Measurements from ENCODE around the gene PGS1.
"Not testable (repeated sequence)": the region's sequence is repeated elsewhere in the genome, so short reads cannot be mapped to it uniquely, and the experiment has no call there.

The PGS1 gene

GRCh38 chr17:78378225-78379130 is at the start of gene PGS1:
Gene PGS1, plus strand, starts transcription at chr17:78378649. Its CDS starts 17 bp downstream, at chr17:78378666.
- no peak for DNase-seq (ENCODE audit: low read depth, low spot score)
- no peak for TF ChIP-seq CTCF (IDR thresholded peaks at IDR 0.05; ENCODE audit: insufficient read depth, low read length, missing control alignments)
- ChIA-PET POLR2A (interaction anchor here (1.1 to 1.2 kb wide), 2 partner anchors 12 to 18 kb away, joined by 3 read pairs; partner anchors contain the start of gene SOCS3), CTCF (interaction anchor here (1.0 to 9.3 kb wide), 4 partner anchors 10 to 44 kb away, joined by 3 to 120 read pairs (median 5); no protein-coding TSS in a partner anchor)
- H3K4me3 ChIP-seq (ENCODE audit: low read depth, low read length): peak within 1 kb of the TSS; percentile 81

- H3K4me3 ChIP-seq (ENCODE audit: low read depth, low read length): no peak overlapping the region
- ChIA-PET POLR2A (interaction anchor here (0.7 to 2.5 kb wide), 3 partner anchors 11 to 30 kb away, joined by 3 to 9 read pairs (median 3); partner anchors contain the start of gene SOCS3), CTCF (interaction anchor here (0.9 to 1.7 kb wide), 5 partner anchors 11 to 40 kb away, joined by 3 to 4 read pairs (median 3); no protein-coding TSS in a partner anchor)
- no peak for DNase-seq (ENCODE audit: low read depth, low spot score)
- TF ChIP-seq CTCF (IDR thresholded peaks at IDR 0.05; ENCODE audit: insufficient read depth, low read length, missing control alignments): no peak
Observed at GRCh38 chr17:78329263-78330059, 49.0 kb upstream of the PGS1 start.

GRCh38 chr17:78330570-78331224 is 47.8 kb upstream of the PGS1 start:
- TF ChIP-seq CTCF (IDR thresholded peaks at IDR 0.05; ENCODE audit: insufficient read depth, low read length, missing control alignments): no peak
- POLR2A ChIA-PET: interaction anchor here (0.5 to 2.5 kb wide), 3 partner anchors 14 to 109 kb away, joined by 3 to 9 read pairs (median 4); partner anchors contain the start of gene SOCS3
- no peak overlapping the region for H3K4me3 ChIP-seq (ENCODE audit: low read depth, low read length)
- CTCF ChIA-PET: interaction anchor here (1.3 kb wide), 1 partner anchor 14 kb away, joined by 3 read pairs; no protein-coding TSS in a partner anchor
- DNase-seq (ENCODE audit: low read depth, low spot score): no peak

- H3K4me3 ChIP-seq (ENCODE audit: low read depth, low read length); DNase-seq (ENCODE audit: low read depth, low spot score); CTCF ChIA-PET: not testable (repeated sequence)
- POLR2A ChIA-PET: interaction anchor here (0.6 kb wide), 1 partner anchor 14 kb away, joined by 3 read pairs; no protein-coding TSS in a partner anchor
Observed at GRCh38 chr17:78331355-78331754, 47.1 kb upstream of the PGS1 start.

GRCh38 chr17:78332991-78333390 is 45.5 kb upstream of the PGS1 start:
- TF ChIP-seq CTCF (IDR thresholded peaks at IDR 0.05; ENCODE audit: insufficient read depth, low read length, missing control alignments): no peak
- no peak for DNase-seq (ENCODE audit: low read depth, low spot score)
- ChIA-PET CTCF (no interaction called here), POLR2A (no interaction called here)
- no peak overlapping the region for H3K4me3 ChIP-seq (ENCODE audit: low read depth, low read length)

- CTCF ChIA-PET: interaction anchor here (0.9 to 2.7 kb wide), 7 partner anchors 8 to 87 kb away, joined by 3 to 15 read pairs (median 5); no protein-coding TSS in a partner anchor
- no peak for TF ChIP-seq CTCF (IDR thresholded peaks at IDR 0.05; ENCODE audit: insufficient read depth, low read length, missing control alignments)
- no peak overlapping the region for H3K4me3 ChIP-seq (ENCODE audit: low read depth, low read length)
- DNase-seq (ENCODE audit: low read depth, low spot score): no peak
- POLR2A ChIA-PET: interaction anchor here (0.9 to 2.4 kb wide), 4 partner anchors 16 to 25 kb away, joined by 3 to 9 read pairs (median 4); partner anchors contain the start of gene SOCS3
Observed at GRCh38 chr17:78335209-78335608, 43.2 kb upstream of the PGS1 start.
